Measurements from ENCODE around the gene PTPN18.
A peak's percentile ranks its signal among the peaks of the same experiment; 100 is the strongest.

PTPN18 gene

DNA sequence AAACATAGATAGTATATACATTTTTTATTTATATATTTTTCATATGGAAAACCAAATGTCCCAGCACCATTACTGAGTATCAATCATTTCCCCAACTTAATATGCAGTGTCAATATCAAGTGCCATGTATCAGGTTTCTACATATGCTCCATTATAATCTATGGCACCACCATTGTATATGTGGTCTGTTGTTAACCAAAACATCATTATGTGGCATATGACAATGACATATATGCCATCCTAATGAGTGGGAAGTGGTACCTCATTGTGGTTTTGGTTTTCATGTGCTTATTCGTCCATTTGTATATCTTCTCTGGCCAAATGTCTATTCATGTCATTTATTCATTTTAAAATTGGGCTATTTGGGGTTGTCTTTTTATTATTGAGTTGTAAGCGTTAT, 9.2 kb downstream of the PTPN18 start:
- no peak for DNase-seq (ENCODE audit: low spot score)

DNA sequence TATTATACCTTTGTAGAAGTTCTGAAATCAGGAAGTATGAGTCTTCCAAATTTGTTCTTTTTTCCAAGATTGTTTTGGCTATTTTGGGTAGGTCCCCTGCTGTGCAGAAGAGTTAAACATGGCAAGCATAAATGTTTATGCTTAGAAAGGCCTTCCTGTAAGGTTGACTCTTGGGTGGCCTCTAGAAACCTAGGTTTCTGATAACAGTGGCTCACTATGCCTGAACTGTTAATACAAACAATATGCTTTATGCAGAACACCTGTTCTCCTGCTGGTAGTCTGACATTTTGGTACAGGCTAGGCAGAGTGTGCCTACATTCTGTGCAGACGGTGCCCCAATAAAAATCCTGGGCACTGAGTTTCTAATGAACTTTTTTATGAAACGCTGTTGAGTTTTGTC, 10.1 kb downstream of the PTPN18 start:
- DNase-seq (ENCODE audit: low spot score): no peak

DNA sequence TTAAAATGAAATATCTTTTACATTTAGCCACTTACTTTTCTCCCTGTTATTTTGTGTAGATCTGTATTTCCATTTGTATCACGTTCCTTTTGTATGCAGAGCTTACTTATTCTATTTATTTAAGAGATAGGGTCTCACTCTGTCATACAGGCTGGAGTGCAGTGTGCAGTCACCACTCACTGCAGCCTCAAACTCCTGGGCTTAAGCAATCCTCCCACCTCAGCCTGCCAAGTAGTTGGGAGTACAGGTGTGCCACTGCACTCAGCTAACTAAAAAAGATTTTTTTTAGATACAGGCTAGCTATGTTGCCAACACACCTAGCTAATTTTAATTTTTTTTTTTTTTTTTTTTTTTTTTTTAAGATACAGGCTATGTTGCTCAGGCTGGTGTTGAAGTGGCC, 10.9 kb downstream of the PTPN18 start:
- DNase-seq (ENCODE audit: low spot score): no peak

DNA sequence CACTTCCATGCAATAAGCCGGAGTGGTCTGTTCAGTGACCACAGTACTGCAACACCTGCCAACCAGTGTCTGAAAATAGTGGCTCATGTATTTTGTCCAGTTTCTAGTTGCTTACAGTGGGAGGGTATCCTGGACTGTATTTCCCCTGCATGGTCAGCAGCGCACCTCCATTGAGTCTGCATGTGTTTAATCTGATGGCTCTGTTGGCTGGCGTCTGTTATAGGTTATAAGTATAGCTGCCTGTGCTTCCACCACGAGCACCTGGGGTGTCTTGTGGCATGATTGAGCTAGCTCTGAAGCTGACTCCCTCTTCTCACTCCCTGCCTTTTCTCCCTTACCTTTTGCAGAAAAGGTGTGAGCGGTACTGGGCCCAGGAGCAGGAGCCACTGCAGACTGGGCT, 12.9 kb downstream of the PTPN18 start:
- no peak for DNase-seq (ENCODE audit: low spot score)

DNA sequence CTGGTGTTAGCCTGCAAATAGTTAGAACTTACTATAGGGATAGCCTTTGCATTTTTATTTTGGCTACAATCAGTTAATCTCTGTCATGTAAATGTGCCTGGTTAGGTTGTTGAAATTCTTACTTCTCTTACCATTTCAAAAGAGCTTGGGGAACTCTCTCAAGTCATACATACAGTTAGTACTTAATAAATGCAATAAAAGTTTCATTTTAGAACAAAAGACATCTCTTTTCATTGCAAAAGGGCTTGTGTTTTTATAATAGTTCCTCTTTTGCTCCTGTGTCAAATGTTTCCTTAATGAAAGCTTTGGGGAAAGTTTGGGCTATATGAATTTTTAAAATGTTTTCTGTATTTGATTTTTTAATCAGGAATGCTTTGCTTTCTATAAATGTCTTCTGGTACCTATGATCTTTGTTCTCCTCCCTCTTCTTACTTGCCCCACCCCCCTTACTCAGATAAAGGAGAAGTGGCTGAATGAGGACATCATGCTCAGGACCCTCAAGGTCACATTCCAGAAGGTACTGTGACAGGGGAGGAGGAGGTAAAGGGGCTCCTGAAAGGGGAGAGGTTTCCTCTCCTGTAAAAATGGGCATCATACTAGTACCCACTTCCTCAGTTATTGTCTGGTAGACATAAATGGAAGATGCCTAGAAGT, 13.6 kb downstream of the PTPN18 start:
- no peak for DNase-seq (ENCODE audit: low spot score)

DNA sequence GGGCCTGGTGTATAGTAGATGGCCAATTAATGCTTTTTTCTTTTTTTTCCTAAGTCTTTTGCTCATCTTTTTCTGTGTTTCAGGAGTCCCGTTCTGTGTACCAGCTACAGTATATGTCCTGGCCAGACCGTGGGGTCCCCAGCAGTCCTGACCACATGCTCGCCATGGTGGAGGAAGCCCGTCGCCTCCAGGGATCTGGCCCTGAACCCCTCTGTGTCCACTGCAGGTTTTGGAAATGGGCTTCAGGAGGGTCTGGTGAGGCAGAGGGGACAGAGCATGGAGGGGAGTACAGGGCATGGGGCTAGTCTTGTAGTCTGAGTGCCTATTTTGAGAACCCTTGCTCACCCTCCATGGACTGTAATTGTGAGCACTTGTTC, 14.1 kb downstream of the PTPN18 start:
- DNase-seq (ENCODE audit: low spot score): peak; percentile 1

DNA sequence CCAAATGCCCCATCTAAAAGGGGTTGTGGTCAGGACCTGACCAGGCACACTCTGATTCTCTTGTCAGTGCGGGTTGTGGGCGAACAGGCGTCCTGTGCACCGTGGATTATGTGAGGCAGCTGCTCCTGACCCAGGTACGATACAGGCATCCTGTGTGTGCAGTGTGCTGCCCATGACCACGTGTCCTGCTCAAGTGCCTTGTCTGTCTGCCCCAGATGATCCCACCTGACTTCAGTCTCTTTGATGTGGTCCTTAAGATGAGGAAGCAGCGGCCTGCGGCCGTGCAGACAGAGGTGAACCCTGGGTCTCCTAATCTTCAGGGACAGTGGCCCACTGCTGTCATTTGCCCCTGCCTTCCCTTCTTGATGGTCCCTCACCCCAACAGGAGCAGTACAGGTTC, 14.6 kb downstream of the PTPN18 start:
- DNase-seq (ENCODE audit: low spot score): no peak

DNA sequence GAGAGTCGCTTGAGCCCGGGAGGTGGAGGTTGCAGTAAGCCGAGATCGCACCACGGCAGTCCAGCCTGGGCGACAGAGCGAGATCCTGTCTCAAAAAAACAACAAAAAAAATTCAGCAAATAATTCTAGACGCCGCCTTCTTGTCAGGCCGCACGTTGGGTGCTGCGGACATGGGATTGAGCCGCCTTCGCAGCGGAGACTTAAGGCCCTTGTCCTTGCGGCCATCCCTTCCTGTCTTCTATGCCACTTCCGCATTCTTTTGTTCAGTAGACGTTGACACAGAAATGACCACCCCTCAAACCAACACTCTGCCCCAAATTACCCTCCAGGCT, 15.8 kb downstream of the PTPN18 start:
- DNase-seq (ENCODE audit: low spot score): no peak

DNA sequence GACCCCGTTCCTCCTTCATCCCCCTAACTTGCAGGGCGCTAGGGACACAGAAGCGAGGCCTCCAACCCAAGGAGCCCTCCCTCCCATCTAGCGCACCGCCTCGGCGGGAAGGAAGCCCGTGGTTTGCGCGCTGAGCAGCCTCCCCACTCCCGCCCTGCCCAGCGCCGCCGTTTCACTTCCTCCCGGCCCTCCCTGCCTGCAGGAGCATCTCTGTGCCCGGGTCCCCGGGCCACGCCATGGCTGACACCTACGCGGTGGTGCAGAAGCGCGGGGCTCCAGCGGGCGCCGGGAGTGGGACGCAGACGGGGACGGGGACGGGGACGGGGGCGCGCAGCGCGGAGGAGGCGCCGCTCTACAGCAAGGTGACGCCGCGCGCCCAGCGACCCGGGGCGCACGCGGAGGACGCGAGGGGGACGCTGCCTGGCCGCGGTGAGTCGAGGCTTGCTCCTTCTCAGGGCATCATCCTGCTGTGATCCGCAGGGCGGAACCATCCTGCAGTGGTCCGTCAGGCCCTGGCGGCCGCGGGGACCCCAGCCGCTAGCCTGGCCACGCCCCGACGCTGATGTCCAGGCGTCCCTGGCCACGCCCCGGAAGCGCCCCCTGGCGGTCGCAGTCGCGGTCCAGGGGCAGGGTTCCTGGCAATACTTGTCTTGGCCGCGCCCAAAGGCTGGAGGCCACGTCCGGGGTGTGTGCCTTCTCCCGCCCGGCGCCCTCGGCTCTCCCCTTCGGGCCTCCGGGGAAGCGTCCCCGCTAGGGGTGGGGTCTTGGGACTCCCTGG, 16.4 kb downstream of the PTPN18 start:
- DNase-seq (ENCODE audit: low spot score): peak; percentile 96

DNA sequence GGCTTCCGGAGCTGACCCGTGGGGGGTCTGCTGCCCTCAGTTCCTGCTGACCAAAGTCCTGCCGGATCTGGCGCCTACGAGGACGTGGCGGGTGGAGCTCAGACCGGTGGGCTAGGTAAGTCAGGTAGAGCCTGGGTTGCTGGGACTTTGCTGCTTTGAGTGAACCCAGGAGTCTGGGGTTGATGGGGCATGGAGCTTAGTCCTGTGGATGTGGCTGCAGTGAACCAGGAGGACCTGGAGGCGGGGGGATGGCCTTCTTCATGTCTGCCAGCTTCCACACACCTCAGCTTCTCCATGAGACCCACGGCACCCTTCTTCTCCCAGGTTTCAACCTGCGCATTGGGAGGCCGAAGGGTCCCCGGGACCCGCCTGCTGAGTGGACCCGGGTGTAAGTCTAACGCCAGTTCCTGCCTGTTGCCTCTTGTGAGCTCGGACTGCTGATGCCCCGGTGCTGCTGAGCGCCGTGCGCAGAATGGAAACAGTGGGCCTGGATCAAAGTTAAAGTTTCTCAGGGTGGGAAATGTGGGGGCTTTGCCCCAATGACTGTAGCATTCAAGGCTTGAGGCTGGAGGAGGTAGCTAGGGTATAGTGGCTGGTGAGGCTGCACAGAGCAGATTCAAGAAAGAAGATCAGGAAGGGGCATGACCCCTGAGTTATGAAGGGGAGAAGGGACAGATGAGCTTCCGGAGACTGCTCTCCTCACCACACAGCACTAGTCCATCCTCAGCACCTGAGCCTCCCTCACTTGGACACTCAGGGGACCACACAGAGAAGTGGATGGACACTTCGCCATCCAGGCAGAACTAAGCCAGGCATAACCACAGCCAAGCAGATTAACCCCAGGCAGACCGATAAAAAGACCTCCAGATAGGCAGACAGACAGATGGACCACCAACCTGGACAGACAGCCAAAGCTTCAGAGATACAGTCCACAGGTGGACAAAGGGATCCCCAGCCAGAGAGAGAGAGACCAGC, 17.3 kb downstream of the PTPN18 start:
- peak; percentile 1 for DNase-seq (ENCODE audit: low spot score)

DNA sequence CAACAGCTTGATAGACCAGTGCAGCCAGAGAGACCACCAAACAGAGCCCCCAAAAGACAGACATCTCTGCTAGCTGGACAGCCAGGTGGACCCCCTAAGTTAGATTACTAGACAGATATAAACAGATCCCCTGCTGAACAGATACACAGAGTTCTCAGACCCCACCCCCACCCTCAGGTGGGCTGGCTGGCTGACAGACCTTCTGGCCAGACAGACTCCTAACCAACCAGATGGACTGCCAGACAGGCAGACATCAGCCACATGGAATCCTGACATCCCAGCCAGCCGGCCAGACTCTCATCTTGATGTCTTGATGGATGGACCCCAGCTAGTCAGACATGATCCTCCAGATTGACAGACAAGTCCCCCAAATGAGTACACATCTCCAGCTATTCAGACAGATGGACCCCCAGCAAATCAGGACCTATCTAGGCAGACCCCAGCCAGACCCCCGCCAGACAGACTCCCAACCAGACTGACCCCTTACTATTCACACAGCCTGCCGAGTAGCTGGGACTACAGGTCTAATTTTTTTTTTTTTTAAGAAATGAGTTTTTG, 18.0 kb downstream of the PTPN18 start:
- peak; percentile 1 for DNase-seq (ENCODE audit: low spot score)

DNA sequence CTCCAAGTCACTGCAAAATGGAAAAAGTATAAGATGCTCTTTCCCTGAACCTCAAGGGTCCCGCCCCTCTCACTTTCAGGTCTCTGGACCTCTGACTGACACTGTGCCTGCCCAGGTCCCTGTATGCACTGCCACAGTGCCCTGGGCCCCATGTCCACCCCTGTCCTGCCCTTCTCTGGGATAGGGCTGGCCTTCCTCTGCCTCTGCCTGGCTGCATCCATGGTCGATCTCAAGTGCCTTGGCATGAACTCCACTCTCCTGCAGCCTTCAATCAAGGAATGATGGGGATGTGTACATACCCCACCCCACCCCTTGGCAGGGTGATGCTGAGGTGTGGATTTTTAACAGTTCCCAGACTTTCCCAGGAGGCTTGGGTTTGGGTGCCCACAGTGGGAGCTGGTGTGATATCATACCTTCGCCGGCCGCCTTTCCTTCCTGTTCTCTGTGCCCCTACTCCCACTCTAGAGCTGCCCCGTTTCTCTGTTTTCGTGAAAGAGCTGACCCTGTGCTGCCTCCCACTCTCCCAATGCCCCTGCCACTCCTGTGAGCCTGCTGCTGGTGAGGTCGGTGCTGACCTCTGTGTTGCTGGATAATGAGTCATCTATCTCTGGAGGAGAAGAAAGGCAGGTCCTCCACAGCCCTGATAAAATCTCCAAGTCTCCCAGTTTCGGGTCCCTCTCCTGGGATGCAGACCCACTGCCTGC, 18.9 kb downstream of the PTPN18 start:
- DNase-seq (ENCODE audit: low spot score): peak; percentile 2

DNA sequence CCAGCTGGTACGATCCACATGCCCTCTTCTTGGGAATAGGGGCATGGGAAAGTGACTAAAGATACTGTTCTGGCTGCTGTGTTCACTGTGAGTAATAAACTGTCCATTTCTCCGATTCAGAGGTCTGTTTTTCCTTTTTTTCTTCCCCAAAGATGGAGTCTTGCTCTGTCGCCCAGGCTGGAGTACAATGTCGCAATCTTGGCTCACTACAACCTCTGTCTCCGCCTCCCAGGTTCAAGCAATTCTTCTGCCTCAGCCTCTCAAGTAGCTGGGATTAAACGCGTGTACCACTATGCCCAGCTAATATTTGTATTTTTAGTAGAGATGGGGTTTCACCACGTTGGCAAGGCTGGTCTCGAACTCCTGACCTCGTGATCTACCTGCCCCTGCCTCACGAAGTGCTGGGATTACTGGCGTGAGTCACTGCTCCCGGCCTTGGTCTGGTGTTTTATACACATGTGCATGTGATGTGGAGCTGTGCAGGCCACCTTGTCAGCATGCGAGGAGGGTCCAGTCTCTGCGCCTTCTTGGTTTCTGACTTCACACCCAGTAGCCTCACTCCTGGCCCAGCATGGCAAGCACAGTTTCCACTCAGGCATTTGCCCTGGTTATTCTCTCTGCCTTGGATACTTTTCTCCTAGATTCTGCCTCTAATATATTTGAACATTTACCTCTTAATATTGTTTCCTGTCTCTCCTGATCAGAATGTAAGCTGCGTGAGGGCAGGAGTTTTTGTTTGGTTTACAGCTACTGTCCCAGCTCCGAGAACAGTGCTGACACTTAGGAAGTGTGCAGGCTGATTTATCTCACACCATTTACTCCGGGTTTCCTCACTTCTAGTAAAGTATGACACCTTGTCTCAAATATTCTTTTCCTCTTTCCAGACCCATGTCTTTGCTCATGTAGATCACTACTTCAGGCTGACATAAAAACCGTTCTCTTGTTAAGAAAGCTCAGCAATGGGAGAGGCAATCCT, 19.7 kb downstream of the PTPN18 start:
- DNase-seq (ENCODE audit: low spot score): no peak

DNA sequence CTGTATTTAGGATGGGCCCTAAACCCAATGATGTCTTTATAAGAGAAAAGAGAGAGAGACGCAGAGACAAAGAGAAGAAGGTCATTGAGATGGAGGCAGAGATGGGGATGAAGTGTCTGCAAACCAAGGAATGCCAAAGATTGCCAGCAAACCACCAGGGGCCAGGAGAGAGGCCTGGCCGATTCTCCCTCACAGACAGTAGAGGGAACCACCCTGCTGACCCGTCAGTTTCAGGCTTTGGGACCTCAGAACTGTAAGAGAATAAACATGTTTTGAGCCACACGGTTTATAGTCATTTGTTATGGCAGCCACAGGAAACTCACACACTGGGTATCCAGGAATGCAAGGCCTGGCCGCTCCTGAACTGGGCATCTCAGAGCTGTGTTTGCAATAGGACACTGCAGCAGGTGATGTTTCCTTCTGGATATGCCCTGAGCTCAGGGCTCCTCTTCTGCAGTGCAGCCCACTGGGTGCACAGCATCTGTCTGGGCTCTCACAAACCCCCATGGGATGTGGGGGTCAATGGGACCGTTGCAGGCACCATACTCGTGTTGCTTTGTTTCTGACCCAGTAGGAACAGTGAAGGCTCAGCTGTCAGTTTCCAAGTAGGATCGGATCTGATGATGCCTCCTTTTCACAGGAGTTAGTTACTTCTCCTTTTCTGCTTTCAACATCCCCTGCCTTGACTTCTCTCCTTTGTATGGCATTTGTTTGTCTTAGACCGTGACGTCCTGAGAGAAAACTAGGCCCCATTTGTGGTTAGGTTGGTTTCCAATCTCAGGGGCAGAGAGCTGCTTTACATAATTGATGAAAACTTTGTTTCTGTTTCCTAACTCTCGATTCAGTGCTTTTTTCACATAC, 20.8 kb downstream of the PTPN18 start:
- DNase-seq (ENCODE audit: low spot score): peak; percentile 29

DNA sequence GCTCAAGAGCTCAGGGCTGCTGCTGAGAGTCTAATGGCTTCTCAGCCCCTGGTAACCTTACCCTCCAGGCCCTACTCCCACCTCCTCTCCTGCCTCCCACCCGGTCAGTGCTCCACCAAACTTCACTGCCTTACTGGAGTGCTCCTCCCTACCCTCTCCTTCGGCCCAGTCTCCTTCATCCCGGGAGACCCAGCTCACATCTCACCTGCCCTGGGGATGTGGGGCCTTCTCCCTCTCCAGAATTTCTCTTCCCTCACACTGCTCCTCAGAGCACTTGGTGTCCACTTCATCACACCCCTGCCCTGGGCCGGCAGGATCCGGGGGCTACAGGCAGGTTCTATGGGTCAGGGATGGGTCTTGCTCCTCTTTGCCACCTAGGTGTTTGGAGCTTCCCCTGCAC, 21.6 kb downstream of the PTPN18 start:
- DNase-seq (ENCODE audit: low spot score): peak; percentile 6

DNA sequence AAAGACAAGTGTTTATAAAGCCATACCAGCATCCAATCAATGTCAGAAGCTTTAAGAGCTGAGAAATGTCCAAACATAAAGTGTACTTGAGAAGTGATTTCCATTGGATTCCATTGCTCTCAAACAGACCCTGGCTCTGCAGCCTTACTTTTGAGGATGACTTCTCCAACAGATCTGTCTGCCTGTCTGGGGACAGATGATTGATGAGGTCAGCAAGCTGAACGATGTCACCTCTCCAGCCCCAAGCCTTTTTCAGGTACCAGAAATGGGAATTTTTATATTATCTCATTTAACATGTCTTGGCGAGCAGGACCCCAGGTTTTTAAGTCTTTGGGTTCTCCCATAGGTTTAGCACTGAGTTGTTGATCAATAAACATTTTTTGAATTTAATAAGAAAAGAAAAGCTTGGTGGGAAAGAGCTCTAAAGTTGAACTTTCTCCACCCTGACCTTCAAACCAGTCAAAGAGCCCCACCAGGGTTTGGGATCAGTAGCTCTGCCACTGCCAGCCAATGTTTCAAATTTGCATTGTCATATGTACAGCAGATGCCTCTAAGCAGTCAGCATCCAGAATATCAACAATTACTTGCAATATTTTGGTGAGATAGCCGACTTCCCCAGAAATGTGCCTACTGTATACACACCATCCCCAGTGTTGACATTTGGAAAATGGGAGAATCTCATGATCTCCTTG, 22.5 kb downstream of the PTPN18 start:
- no peak for DNase-seq (ENCODE audit: low spot score)

DNA sequence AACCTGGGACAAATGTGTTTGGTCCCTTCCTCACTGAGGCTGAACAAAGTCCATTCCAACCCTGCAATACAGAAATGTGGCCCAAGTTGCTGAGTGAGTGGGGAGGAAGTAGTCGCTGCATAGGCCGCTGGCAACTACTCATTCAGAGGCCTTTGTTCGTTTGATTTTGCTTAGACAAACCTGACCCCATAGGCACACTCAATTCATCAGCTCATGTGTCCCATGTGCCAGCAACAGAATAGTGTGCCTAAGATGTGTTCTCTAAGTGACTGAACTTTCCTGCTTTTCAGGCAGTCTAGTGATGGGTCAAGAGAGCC, 23.0 kb downstream of the PTPN18 start:
- DNase-seq (ENCODE audit: low spot score): no peak

DNA sequence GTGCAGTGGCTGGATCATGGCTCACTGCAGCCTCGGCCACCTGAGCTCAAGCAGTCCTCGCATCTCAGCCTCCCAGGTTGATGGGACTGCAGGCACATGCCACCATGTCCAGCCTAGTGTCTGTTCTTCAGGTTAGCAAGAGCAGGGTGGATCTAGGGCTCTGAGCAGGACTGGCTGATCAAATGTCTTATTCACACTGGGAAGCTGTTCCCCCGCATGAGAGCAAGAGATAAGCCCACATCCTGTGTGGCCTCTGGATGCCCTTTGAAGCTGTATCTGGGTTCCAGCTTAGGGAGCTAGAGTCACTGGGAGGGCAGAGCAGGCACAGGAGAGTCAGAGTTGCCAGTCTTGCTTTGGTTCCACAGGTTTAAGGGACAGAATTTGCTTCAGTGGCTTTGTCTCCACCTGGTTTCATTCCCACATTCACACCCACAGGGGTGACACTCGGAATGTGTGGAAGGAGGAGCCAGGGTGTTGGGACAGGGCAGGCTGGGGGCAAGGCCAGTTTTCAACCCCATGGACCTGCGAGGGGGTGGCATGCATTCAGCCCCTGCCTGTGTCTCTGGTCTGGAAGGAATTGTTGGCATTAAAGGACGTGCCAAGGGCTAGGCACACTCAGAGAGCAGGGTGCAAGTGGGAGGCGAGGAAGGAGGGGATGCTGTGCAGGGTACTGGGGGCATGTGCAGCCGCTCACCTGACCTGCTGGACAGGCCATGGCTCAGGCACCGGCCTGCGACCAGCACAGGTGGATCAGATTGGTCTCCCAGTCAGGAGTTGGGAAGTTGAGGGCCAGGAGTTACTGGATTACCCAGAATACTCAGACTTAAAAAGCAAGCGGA, 24.5 kb downstream of the PTPN18 start:
- no peak for DNase-seq (ENCODE audit: low spot score)
